ENCODE data around the gene RPS6KA5. TPM values are rescaled to one million over a fixed set of nuclear protein-coding genes. Genes with fewer than 3 reads are reported as not detected.
"Not testable (repeated sequence)": the region's sequence is repeated elsewhere in the genome, so short reads cannot be mapped to it uniquely, and the experiment has no call there.

The RPS6KA5 gene
- total RNA-seq, 1 donor from 2014 or later, result 8.0 TPM

- TF ChIP-seq, protein P1, sequence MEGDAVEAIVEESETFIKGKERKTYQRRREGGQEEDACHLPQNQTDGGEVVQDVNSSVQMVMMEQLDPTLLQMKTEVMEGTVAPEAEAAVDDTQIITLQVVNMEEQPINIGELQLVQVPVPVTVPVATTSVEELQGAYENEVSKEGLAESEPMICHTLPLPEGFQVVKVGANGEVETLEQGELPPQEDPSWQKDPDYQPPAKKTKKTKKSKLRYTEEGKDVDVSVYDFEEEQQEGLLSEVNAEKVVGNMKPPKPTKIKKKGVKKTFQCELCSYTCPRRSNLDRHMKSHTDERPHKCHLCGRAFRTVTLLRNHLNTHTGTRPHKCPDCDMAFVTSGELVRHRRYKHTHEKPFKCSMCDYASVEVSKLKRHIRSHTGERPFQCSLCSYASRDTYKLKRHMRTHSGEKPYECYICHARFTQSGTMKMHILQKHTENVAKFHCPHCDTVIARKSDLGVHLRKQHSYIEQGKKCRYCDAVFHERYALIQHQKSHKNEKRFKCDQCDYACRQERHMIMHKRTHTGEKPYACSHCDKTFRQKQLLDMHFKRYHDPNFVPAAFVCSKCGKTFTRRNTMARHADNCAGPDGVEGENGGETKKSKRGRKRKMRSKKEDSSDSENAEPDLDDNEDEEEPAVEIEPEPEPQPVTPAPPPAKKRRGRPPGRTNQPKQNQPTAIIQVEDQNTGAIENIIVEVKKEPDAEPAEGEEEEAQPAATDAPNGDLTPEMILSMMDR (IDR thresholded peaks at IDR 0.05), result no peak
- Histone ChIP-seq H3K4me1 (no peaks in the 10 kb centered on the region), H3K9me3 (no peaks in the 10 kb centered on the region), H3K27ac (no peak overlapping the region), H3K27me3 (no peaks in the 10 kb centered on the region), H3K36me3 (no peaks in the 10 kb centered on the region), H3K4me3 (no peak overlapping the region)
- intact Hi-C loops (cut with DNase I), result no loop called here
- ATAC-seq (no peak), DNase-seq (no peak)
These were observed 213.9 kb downstream of the RPS6KA5 start for GRCh38 chr14:90846511-90846910.

DNA sequence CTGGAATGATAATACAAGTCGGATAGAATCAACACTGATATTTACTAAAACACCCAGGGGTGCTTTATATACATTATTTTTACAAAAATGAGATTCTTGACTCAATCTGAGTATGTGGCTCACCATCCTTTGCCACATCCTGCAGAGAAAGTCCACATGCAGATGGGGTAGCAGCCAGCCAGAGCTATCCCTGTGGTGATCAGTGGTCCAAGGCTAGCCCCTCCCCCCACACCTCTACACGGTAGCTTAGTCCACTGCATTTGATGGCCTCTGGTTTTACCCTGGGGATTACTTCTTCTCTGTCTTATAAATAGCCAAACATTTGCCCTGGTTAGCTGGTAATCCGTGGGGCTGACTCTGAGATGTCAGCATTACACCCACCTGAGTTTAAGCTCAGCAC lies 216.1 kb downstream of the RPS6KA5 start:
- intact Hi-C loops (cut with DNase I), result no loop called here
- ATAC-seq (no peak), DNase-seq (peak; percentile 13)
- TF ChIP-seq, protein P1 (IDR thresholded peaks at IDR 0.05), result no peak
- Histone ChIP-seq H3K27me3 (no peaks in the 10 kb centered on the region), H3K4me3 (no peak overlapping the region), H3K4me1 (peaks cover under 1% of the 10 kb centered on the region), H3K27ac (no peak overlapping the region), H3K9me3 (no peaks in the 10 kb centered on the region), H3K36me3 (no peaks in the 10 kb centered on the region)

DNA sequence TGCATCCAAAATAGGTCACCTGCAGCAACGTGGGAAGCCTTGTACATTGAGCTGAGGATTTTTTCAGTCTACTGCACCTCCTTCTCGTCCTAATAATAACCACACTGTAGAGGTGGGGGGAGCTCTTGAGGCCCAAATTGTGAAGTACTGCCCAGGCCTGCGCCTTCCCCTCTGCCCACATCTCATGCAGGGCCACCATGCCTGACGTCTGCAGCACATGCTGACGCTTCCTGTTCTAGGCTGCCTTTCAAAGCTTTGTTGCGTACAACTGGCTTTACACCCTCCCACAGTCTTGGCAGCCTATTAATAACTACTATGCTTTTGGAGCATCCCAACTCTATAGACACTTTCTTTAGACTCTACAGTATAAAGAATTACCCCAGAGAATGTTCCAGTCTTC lies 217.7 kb downstream of the RPS6KA5 start:
- no peaks in the 10 kb centered on the region for H3K36me3 ChIP-seq
- H3K9me3 ChIP-seq, result no peaks in the 10 kb centered on the region
- intact Hi-C loops (cut with DNase I), result no loop called here
- no peaks in the 10 kb centered on the region for H3K27me3 ChIP-seq
- TF ChIP-seq, protein P1 (IDR thresholded peaks at IDR 0.05), result no peak
- DNase-seq (peak; percentile 67), ATAC-seq (peak; percentile 76)
- H3K4me1 ChIP-seq, result peaks cover 6% of the 10 kb centered on the region
- no peak overlapping the region for H3K4me3 ChIP-seq
- H3K27ac ChIP-seq, result no peak overlapping the region

GRCh38 chr14:90840667-90841066 lies 219.8 kb downstream of the RPS6KA5 start:
- H3K4me3 ChIP-seq; H3K9me3 ChIP-seq; DNase-seq; H3K27me3 ChIP-seq; intact Hi-C loops (cut with DNase I); H3K36me3 ChIP-seq; H3K4me1 ChIP-seq; H3K27ac ChIP-seq; ATAC-seq: not testable (repeated sequence)

DNA sequence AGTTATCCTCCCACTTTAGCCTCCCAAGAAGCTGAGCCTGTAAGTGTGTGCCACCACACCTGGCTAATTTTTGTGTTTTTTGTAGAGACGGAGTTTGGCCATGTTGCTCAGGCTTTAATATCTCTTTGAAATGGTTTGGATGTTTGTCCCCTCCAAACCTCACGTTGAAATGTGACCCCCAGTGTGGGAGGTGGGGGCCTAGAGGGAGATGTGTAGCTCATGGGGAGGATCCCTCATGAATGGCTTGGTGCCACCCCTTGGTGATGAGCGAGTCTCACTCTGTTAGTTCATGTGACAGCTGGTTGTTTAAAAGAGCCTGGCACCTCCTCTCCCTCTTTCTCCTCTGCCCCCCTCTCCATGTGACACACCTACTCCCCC lies 220.6 kb downstream of the RPS6KA5 start:
- ATAC-seq (no peak), DNase-seq (no peak)
- H3K27me3 ChIP-seq, result no peaks in the 10 kb centered on the region
- peaks cover 6% of the 10 kb centered on the region for H3K4me1 ChIP-seq
- H3K9me3 ChIP-seq, result no peaks in the 10 kb centered on the region
- H3K27ac ChIP-seq, result peak overlapping the region; percentile 69
- H3K36me3 ChIP-seq, result no peaks in the 10 kb centered on the region
- intact Hi-C loops (cut with DNase I), result no loop called here
- TF ChIP-seq, protein P1 (IDR thresholded peaks at IDR 0.05), result no peak
- no peak overlapping the region for H3K4me3 ChIP-seq

GRCh38 chr14:90839024-90839888 lies 221.2 kb downstream of the RPS6KA5 start:
- no peaks in the 10 kb centered on the region for H3K27me3 ChIP-seq
- peak; percentile 70 for ATAC-seq
- peak; percentile 60 for DNase-seq
- H3K4me1 ChIP-seq, result peaks cover 6% of the 10 kb centered on the region
- no peaks in the 10 kb centered on the region for H3K36me3 ChIP-seq
- intact Hi-C loops (cut with DNase I), result no loop called here
- peak overlapping the region; percentile 13 for H3K4me3 ChIP-seq
- H3K27ac ChIP-seq, result peak overlapping the region; percentile 69
- TF ChIP-seq, protein P1 (IDR thresholded peaks at IDR 0.05), result no peak
- no peaks in the 10 kb centered on the region for H3K9me3 ChIP-seq

DNA sequence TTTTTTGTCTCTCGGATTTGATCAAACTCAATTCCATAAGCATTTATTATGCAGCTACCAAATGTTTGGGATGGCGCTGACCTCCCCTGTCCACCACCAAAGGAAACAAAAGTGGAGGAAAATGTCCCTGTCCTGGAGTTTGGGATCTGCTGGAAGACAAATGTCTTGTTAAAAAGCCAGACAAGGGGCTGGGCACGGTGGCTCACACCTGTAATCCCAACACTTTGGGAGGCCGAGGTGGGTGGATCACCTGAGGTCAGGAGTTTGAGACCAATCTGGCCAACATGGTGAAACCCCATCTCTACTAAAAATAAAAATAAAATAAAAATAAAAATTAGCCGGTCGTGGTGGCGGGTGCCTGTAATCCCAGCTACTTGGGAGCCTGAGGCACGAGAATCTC lies 221.9 kb downstream of the RPS6KA5 start:
- ATAC-seq; H3K9me3 ChIP-seq; H3K4me3 ChIP-seq; H3K27me3 ChIP-seq; H3K4me1 ChIP-seq; intact Hi-C loops (cut with DNase I); H3K36me3 ChIP-seq: not testable (repeated sequence)
- peak; percentile 17 for DNase-seq
- peak overlapping the region; percentile 69 for H3K27ac ChIP-seq
